8988T (cell line): ENCODE measurements around the gene HLA-DQB1.
"Not testable (repeated sequence)": the region's sequence is repeated elsewhere in the genome, so short reads cannot be mapped to it uniquely, and the experiment has no call there.

Experiments
- DNase-seq: peaks from one replicate; pipeline ENCODE4 v3.0.0; 2011

HLA-DQB1 gene

DNA sequence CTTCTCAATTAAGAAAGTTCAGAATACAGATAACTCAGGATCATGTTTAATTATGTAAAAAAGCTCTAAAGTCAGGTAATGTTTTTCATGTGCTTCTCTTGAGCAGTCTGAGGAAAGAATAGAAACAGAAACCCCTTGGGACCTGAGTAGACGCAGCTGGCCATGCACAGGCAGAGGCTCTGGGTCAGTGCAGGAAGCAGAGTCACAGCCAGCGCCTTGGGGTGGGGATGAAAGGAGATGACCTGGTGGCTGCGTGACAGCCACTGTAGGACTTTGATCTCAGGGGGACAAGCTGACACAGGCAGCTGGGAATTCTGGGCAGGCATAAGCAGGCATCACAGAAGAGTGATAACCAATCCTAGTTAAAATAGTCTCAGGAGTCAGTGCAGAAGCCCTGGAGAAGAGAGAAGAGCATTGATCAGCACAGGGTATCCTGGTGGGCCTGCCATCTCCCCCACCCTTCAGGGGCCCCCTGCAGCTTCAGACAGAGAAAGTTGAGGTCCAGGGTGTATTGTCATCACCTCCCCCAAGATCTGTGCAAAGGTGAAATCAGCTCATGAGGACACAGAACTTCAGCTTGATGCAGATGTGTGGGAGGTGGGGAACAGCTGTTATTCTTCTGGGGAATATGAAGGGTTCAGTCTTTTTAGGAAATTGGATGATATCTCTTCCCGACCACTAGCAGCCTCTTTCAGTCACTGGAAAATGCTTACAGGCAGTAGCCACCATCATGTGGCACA lies 6.4 kb downstream of the HLA-DQB1 start:
- DNase-seq: no peak

GRCh38 chr6:32658268-32658897 lies 8.1 kb downstream of the HLA-DQB1 start:
- DNase-seq: no peak

DNA sequence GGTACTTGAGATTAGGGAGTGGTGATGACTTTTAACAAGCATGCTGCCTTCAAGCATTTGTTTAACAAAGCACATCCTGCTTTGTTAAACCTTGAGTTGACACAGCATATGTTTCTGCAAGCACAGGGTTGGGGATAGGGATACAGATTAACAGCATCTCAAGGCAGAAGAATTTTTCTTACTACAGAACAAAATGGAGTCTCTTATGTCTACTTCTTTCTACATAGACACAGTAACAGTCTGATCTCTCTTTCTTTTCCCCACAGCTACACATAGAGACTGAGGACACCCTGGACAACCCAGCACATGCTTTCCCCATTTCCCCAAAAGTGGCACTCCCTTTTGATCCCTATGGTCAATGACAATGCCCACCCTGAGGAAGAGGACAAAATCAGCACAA lies 8.6 kb downstream of the HLA-DQB1 start:
- DNase-seq: not testable (repeated sequence)

- DNase-seq: not testable (repeated sequence)
Observed at GRCh38 chr6:32657329-32657728, 9.1 kb downstream of the HLA-DQB1 start.

GRCh38 chr6:32655203-32655710 lies 11.2 kb downstream of the HLA-DQB1 start:
- no peak for DNase-seq

DNA sequence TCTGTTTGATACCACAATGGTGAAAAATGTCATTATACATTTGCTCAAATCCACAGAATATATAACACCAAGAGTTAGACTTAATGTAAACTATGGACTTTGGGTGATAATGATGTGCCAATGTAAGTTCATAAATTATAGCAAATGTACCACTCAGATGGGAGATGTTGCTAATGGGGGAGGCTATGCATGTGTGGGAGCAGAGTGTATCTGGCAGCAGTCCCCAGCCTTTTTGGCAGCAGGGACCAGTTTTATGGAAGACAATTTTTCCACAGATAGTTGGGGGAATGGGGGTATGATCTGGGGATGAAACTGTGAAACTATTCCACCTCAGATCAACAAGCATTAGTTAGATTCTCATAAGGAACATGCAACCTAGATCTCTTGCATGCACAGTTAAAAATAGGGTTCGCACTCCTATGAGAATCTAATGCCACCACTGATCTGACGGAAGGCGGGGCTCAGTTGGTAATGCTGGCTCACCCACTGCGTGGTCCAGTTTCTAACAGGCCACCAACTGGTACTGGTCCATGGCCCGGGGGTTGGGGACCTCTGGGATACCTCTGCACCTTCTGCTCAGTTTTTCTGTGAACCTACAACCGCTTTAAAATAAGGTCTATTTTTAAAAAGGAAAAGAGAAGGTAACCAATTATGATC lies 21.3 kb downstream of the HLA-DQB1 start:
- DNase-seq: no peak

GRCh38 chr6:32643904-32644303 lies 22.6 kb downstream of the HLA-DQB1 start:
- DNase-seq: no peak

DNA sequence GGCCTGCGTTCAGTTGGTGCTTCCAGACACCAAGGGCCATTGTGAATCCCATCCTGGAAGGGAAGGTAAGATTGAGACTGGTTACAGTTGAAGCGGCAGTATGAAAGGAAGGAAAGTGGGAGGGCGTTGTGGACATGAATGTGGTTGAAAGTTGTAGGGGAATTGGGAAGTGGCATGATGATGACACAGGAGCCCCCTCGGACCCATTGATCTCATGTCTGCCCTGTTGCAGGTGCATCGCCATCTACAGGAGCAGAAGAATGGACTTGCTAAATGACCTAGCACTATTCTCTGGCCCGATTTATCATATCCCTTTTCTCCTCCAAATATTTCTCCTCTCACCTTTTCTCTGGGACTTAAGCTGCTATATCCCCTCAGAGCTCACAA lies 23.7 kb downstream of the HLA-DQB1 start:
- no peak for DNase-seq

DNA sequence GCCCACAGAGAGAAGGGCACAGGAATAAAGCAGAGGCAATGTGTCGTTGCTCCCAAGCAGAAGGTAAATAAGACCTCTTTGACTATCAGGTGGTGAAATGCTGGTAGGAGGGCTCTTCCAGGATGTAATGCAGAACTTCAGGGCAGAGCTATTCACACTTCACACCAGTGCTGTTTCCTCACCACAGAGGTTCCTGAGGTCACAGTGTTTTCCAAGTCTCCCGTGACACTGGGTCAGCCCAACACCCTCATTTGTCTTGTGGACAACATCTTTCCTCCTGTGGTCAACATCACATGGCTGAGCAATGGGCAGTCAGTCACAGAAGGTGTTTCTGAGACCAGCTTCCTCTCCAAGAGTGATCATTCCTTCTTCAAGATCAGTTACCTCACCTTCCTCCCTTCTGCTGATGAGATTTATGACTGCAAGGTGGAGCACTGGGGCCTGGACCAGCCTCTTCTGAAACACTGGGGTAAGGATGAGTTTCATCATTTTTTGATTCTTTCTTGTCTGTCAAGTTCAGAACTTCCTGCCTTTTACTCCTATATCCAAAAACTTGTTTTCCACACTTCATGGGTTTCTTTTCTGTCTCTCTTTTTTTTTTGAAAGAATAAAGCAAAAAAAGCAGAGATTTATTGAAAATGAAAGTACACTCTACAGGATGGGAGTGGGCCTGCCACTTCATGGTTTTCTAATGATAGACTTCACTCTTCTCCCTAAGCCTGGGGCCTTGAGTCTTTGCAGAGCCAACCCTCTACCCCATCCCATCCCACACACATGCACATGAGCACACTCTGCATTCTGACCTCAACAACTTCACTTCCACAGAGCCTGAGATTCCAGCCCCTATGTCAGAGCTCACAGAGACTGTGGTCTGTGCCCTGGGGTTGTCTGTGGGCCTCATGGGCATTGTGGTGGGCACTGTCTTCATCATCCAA lies 24.4 kb downstream of the HLA-DQB1 start:
- DNase-seq: not testable (repeated sequence)

DNA sequence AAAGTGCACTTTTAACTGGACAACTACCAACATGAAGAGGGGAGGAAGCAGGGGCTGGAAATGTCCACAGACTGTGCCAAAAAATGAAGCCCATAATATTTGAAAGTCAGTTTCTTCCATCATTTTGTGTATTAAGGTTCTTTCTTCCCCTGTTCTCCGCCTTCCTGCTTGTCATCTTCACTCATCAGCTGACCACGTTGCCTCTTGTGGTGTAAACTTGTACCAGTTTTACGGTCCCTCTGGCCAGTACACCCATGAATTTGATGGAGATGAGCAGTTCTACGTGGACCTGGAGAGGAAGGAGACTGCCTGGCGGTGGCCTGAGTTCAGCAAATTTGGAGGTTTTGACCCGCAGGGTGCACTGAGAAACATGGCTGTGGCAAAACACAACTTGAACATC lies 25.3 kb downstream of the HLA-DQB1 start:
- DNase-seq: no peak

- DNase-seq: no peak
Observed at GRCh38 chr6:32639440-32640394, 26.7 kb downstream of the HLA-DQB1 start.

- DNase-seq: no peak
Observed at GRCh38 chr6:32638532-32639219, 27.8 kb downstream of the HLA-DQB1 start.

- DNase-seq: no peak
Observed at GRCh38 chr6:32637883-32638282, 28.6 kb downstream of the HLA-DQB1 start.

DNA sequence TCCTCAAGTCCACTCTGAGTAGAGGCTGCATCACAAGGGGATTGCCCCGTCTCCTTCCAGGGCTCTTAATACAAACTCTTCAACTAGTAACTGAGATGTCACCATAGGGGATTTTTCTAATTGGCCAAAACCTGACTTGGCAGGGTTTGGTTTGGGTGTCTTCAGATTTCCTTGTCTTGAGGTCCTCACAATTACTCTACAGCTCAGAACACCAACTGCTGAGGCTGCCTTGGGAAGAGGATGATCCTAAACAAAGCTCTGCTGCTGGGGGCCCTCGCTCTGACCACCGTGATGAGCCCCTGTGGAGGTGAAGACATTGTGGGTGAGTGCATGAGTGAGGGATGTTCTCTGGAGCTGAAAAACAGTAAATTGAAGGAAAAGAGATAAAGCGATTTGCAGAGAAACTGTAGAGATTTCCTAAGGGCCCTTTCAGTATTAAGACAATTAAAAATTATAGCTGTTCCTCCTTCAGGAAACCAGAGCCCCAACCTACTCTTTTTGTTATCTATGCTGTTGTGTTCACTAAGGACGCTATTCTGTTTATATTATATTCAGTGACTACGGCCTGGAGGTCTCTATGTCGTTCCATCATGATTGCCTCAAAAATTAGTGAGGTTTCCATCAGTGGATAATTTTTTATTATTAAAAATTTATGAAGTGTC lies 29.1 kb downstream of the HLA-DQB1 start, which contains the start of gene HLA-DQA1:
Gene HLA-DQA1 (plus strand): TSS at position 188 of the 662 bp plus-strand sequence. CDS start 53 bp downstream, at position 241.
- no peak for DNase-seq

DNA sequence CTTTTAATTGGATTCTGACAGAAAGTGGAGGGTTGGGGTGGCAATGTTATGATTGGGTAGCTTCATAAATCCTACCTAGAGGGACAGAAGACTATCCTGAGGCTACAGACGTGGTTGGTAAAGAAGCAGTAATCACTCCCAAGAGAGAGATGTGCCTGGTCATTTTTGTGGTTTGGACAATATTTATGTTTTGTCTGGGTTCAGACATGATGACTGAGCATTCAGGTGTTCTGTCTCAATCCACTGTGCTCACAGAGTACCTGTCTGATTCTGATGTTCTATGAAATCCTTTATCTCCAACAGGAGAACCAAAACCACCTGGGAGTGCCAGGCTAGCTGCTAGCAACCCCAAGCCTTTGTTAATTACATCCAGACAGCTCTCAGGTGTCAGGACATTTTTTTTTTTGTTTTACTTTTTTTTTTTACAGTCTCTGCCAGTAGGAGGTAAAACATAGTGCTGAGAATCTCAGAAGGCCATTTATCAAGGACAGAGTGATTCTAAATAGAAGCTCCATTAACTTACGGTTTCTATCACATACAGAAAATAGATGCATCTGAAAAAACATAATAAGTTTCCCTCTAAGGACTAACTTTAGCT lies 30.8 kb downstream of the HLA-DQB1 start:
- no peak for DNase-seq

DNA sequence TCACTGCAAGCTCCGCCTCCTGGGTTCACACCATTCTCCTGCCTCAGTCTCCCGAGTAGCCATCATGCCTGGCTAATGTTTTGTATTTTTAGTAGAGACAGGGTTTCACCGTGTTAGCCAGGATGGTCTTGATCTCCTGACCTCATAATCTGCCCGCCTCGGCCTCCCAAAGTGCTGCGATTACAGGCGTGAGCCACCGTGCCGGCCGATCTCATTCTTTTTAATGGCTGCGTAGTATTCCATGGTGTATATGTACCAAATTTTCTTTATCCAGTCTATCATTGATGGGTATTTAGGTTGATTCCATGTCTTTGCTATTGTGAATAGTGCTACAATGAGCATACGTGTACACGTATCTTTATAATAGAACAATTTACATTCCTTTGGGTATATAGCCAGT lies 36.7 kb downstream of the HLA-DQB1 start:
- not testable (repeated sequence) for DNase-seq

- DNase-seq: no peak
Observed at GRCh38 chr6:32627831-32628230, 38.6 kb downstream of the HLA-DQB1 start.

- DNase-seq: no peak
Observed at GRCh38 chr6:32627249-32627648, 39.2 kb downstream of the HLA-DQB1 start.

DNA sequence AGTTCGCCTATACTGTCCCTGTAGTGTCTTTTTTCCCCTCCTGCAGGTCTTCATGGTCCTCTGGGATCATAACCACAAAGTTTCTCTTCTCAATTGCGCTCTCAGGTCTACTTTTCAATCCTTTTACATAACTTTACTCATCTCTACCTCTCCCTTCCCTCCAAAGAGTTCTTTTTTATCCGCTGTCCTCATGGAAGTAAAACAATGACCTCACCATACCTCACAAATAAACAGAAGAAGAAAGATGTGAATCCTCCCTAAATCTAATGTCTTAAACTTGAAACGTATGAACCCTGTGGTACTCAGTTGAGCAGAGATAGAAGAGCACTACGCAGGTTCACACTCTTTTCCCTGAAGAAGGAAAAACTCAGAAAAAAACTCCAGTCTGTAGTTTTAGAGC lies 41.3 kb downstream of the HLA-DQB1 start:
- DNase-seq: no peak

DNA sequence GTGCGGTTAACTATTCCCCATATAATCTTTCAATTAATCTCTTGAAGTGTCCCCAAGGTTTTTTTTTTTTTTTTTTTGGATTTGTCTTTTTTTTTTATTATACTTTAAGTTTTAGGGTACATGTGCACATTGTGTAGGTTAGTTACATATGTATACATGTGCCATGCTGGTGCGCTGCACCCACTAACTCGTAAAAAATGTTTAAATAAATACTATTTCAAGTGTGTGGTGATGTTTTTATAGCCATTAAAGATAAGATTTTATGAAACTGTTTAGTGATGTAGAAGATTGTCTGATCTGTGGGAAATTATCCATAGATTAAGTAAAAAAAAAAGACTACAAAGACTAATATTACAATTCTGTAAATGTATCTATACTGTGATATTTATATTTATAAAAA lies 41.9 kb downstream of the HLA-DQB1 start:
- no peak for DNase-seq
